ENCODE results near the gene FLNB. TPM values are rescaled to one million over a fixed set of nuclear protein-coding genes. Genes with fewer than 3 reads are reported as not detected.

The FLNB gene
- total and polyA plus RNA-seq, 3 experiments from 2014 or later = 11.5 to 12.8 (median 12.2) TPM

- no peaks in the 10 kb centered on the region for H3K9me3 ChIP-seq (ENCODE audit: low read length)
- no peaks in the 10 kb centered on the region for H3K27me3 ChIP-seq (ENCODE audit: insufficient read depth, low read length, poor library complexity, severe bottlenecking)
- peaks cover 6% of the 10 kb centered on the region for H3K4me1 ChIP-seq (ENCODE audit: insufficient read depth, low read length)
- POLR2A ChIA-PET = no interaction called here
- peak overlapping the region in 5 of 8 donors; percentile 12 to 93 (median 57) for H3K27ac Mint-ChIP-seq
- H3K4me1 Mint-ChIP-seq = peaks cover 6 to 14% (median 13%) of the 10 kb centered on the region in 3 donors
- no peaks in the 10 kb centered on the region for H3K36me3 ChIP-seq (ENCODE audit: insufficient read depth, low read length)
- CTCF ChIA-PET = interaction anchor here (1.4 kb wide), 1 partner anchor 208 kb away, joined by 4 read pairs; no protein-coding TSS in a partner anchor
- no peak for DNase-seq
- no peaks in the 10 kb centered on the region for H3K9me3 Mint-ChIP-seq
- H3K4me3 ChIP-seq (ENCODE audit: low read length) = no peak overlapping the region
- no peak overlapping the region for H3K4me3 Mint-ChIP-seq
- no peak overlapping the region for H3K27ac ChIP-seq (ENCODE audit: low read depth, low read length)
- H3K27me3 Mint-ChIP-seq = peaks cover 8 to 9% of the 10 kb centered on the region in 2 donors
- no peaks in the 10 kb centered on the region for H3K36me3 Mint-ChIP-seq
Observed at GRCh38 chr3:58215317-58216025, 207.2 kb downstream of the FLNB start.

GRCh38 chr3:58216496-58217195, 208.4 kb downstream of the FLNB start:
- Mint-ChIP-seq H3K36me3 (no peaks in the 10 kb centered on the region), H3K4me1 (peaks cover 6 to 14% (median 13%) of the 10 kb centered on the region in 3 donors), H3K4me3 (no peak overlapping the region), H3K9me3 (no peaks in the 10 kb centered on the region), H3K27ac (no peak overlapping the region), H3K27me3 (peaks cover 3 to 6% of the 10 kb centered on the region in 2 donors)
- Histone ChIP-seq H3K4me1 (ENCODE audit: insufficient read depth, low read length) (peaks cover 6% of the 10 kb centered on the region), H3K9me3 (ENCODE audit: low read length) (no peaks in the 10 kb centered on the region), H3K27ac (ENCODE audit: low read depth, low read length) (no peak overlapping the region), H3K36me3 (ENCODE audit: insufficient read depth, low read length) (no peaks in the 10 kb centered on the region), H3K4me3 (ENCODE audit: low read length) (no peak overlapping the region), H3K27me3 (ENCODE audit: insufficient read depth, low read length, poor library complexity, severe bottlenecking) (no peaks in the 10 kb centered on the region)
- no peak for DNase-seq
- POLR2A ChIA-PET = interaction anchor here (0.6 kb wide), 1 partner anchor 1232 kb away, joined by 5 read pairs; no protein-coding TSS in a partner anchor
- CTCF ChIA-PET = interaction anchor here (0.7 to 3.3 kb wide), 9 partner anchors 9 to 819 kb away, joined by 3 to 19 read pairs (median 7); partner anchors contain the start of gene FLNB

GRCh38 chr3:58217209-58217811, 209.1 kb downstream of the FLNB start:
- peak overlapping the region in 1 of 7 donors; percentile 21 for H3K4me3 Mint-ChIP-seq
- peaks cover 6 to 15% (median 14%) of the 10 kb centered on the region in 3 donors for H3K4me1 Mint-ChIP-seq
- no peaks in the 10 kb centered on the region for H3K36me3 ChIP-seq (ENCODE audit: insufficient read depth, low read length)
- no peak overlapping the region for H3K4me3 ChIP-seq (ENCODE audit: low read length)
- POLR2A ChIA-PET = interaction anchor here (0.6 kb wide), 1 partner anchor 1231 kb away, joined by 5 read pairs; no protein-coding TSS in a partner anchor
- H3K27ac ChIP-seq (ENCODE audit: low read depth, low read length) = no peak overlapping the region
- no peaks in the 10 kb centered on the region for H3K36me3 Mint-ChIP-seq
- DNase-seq = peak; percentile 27 to 69 (median 45)
- H3K9me3 Mint-ChIP-seq = no peaks in the 10 kb centered on the region
- peaks cover 3 to 6% of the 10 kb centered on the region in 2 donors for H3K27me3 Mint-ChIP-seq
- no peaks in the 10 kb centered on the region for H3K9me3 ChIP-seq (ENCODE audit: low read length)
- CTCF ChIA-PET = interaction anchor here (0.7 to 3.3 kb wide), 12 partner anchors 8 to 820 kb away, joined by 3 to 19 read pairs (median 4); partner anchors contain the start of gene FLNB
- H3K4me1 ChIP-seq (ENCODE audit: insufficient read depth, low read length) = peaks cover 6% of the 10 kb centered on the region
- no peaks in the 10 kb centered on the region for H3K27me3 ChIP-seq (ENCODE audit: insufficient read depth, low read length, poor library complexity, severe bottlenecking)
- no peak overlapping the region for H3K27ac Mint-ChIP-seq

GRCh38 chr3:58218904-58219303, 210.7 kb downstream of the FLNB start:
- Mint-ChIP-seq H3K36me3 (no peaks in the 10 kb centered on the region), H3K9me3 (no peaks in the 10 kb centered on the region), H3K27ac (no peak overlapping the region), H3K4me1 (peaks cover 9 to 19% (median 14%) of the 10 kb centered on the region in 3 donors), H3K27me3 (peaks cover 3 to 6% of the 10 kb centered on the region in 2 donors), H3K4me3 (no peak overlapping the region)
- no peaks in the 10 kb centered on the region for H3K36me3 ChIP-seq (ENCODE audit: insufficient read depth, low read length)
- CTCF ChIA-PET = interaction anchor here (0.8 to 3.3 kb wide), 7 partner anchors 9 to 211 kb away, joined by 3 to 19 read pairs (median 12); partner anchors contain the start of gene FLNB
- POLR2A ChIA-PET = no interaction called here
- H3K4me3 ChIP-seq (ENCODE audit: low read length) = no peak overlapping the region
- H3K27ac ChIP-seq (ENCODE audit: low read depth, low read length) = no peak overlapping the region
- no peaks in the 10 kb centered on the region for H3K27me3 ChIP-seq (ENCODE audit: insufficient read depth, low read length, poor library complexity, severe bottlenecking)
- H3K4me1 ChIP-seq (ENCODE audit: insufficient read depth, low read length) = peaks cover 6% of the 10 kb centered on the region
- no peaks in the 10 kb centered on the region for H3K9me3 ChIP-seq (ENCODE audit: low read length)
- DNase-seq = no peak

Other genes starting within 250 kb of the FLNB start
- not detected for gene DNASE1L3, start 202.6 kb downstream of the FLNB start, total RNA-seq
- not detected for gene DNASE1L3, start 202.6 kb downstream of the FLNB start, polyA plus RNA-seq
- gene ABHD6, start 229.4 kb downstream of the FLNB start, total RNA-seq = 1 to 10 TPM; 6.6 to 7.1 TPM
- gene ABHD6, start 229.4 kb downstream of the FLNB start, polyA plus RNA-seq = 10.6 TPM

Data from CD8-positive, alpha-beta memory T cell (primary cell).